ENCODE results near the gene AP1B1.

DNA sequence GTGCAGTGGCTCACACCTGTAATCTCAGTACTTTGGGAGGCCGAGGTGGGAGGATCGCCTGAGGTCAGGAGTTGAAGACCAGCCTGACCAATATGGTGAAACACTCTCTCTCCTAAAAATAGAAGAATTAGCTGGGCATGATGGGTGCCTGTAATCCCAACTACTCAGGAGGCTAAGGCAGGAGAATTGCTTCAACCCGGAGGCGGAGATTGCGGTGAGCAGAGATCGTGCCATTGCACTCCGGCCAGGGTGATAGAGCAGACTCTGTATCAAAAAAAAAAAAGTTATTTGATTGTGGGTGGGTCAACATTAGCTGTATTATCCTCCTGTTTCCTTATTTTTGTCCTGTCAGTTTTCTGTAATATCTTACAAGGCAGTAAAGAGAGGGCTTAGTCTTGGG lies 38.1 kb upstream of the AP1B1 start:
- TF ChIP-seq, protein P1, sequence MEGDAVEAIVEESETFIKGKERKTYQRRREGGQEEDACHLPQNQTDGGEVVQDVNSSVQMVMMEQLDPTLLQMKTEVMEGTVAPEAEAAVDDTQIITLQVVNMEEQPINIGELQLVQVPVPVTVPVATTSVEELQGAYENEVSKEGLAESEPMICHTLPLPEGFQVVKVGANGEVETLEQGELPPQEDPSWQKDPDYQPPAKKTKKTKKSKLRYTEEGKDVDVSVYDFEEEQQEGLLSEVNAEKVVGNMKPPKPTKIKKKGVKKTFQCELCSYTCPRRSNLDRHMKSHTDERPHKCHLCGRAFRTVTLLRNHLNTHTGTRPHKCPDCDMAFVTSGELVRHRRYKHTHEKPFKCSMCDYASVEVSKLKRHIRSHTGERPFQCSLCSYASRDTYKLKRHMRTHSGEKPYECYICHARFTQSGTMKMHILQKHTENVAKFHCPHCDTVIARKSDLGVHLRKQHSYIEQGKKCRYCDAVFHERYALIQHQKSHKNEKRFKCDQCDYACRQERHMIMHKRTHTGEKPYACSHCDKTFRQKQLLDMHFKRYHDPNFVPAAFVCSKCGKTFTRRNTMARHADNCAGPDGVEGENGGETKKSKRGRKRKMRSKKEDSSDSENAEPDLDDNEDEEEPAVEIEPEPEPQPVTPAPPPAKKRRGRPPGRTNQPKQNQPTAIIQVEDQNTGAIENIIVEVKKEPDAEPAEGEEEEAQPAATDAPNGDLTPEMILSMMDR (IDR thresholded peaks at IDR 0.05), result no peak
- no peak for TF ChIP-seq POLR2A (IDR thresholded peaks at IDR 0.05)

Data from testis (tissue), 2 donors.